SH-SY5Y (cell line): Measurements from ENCODE around the gene GALNTL6.

ENCODE experiments used
- GATA2 ChIP-seq: IDR thresholded peaks from 2 replicates; pipeline ENCODE4 v1.6.1; 2011; ENCODE audit warnings: mild to moderate bottlenecking, low read depth, low read length
- GATA3 ChIP-seq: IDR thresholded peaks from 2 replicates; pipeline ENCODE4 v1.6.1; 2011; ENCODE audit warnings: low read depth, mild to moderate bottlenecking, low read length, moderate library complexity

GRCh38 chr4:172225457-172225856 lies 412.3 kb downstream of the GALNTL6 start:
- no peak for TF ChIP-seq GATA2
- no peak for TF ChIP-seq GATA3
